22Rv1 (cell line): ENCODE data around the gene PLCB1.

Experiments used
- H3K27ac ChIP-seq: fragments of 450-650 bp; 2 replicates; pipeline ENCODE4 v1.5.1; 2017
- CTCF ChIP-seq: fragments of 450-650 bp; IDR thresholded peaks from 2 replicates; pipeline ENCODE4 v1.5.1; 2017; ENCODE audit warnings: mild to moderate bottlenecking
- ZFX ChIP-seq: fragments of 450-650 bp; IDR thresholded peaks from 2 replicates; pipeline ENCODE4 v1.6.1; 2017; ENCODE audit warnings: antibody characterized with exemption, borderline replicate concordance

The PLCB1 gene

GRCh38 chr20:8853805-8854338, 721.8 kb downstream of the PLCB1 start:
- no peak overlapping the region for H3K27ac ChIP-seq
- TF ChIP-seq ZFX = no peak
- peak; percentile 92 for TF ChIP-seq CTCF

GRCh38 chr20:8854571-8854970, 722.5 kb downstream of the PLCB1 start:
- no peak for TF ChIP-seq CTCF
- TF ChIP-seq ZFX = no peak
- H3K27ac ChIP-seq = no peak overlapping the region

GRCh38 chr20:8855315-8855714, 723.2 kb downstream of the PLCB1 start:
- no peak for TF ChIP-seq CTCF
- no peak for TF ChIP-seq ZFX
- no peak overlapping the region for H3K27ac ChIP-seq

- H3K27ac ChIP-seq = no peak overlapping the region
- no peak for TF ChIP-seq CTCF
- TF ChIP-seq ZFX = no peak
Observed at GRCh38 chr20:8856668-8857067, 724.6 kb downstream of the PLCB1 start.

GRCh38 chr20:8858181-8858787, 726.2 kb downstream of the PLCB1 start:
- no peak overlapping the region for H3K27ac ChIP-seq

GRCh38 chr20:8860011-8860495, 728.0 kb downstream of the PLCB1 start:
- H3K27ac ChIP-seq = no peak overlapping the region
- no peak for TF ChIP-seq CTCF
- no peak for TF ChIP-seq ZFX

More at GRCh38 chr20:8858181-8858787, 726.2 kb downstream of the PLCB1 start:
- TF ChIP-seq ZFX = no peak
- TF ChIP-seq CTCF = no peak

- no peak for TF ChIP-seq ZFX
- no peak for TF ChIP-seq CTCF
- no peak overlapping the region for H3K27ac ChIP-seq
Observed at GRCh38 chr20:8862092-8862491, 730.0 kb downstream of the PLCB1 start.
